Medulla oblongata (tissue), 1 donor: ENCODE measurements around the gene LRRC10B.

ENCODE experiments used
- DNase-seq: peaks from one replicate; pipeline ENCODE4 v3.0.0-alpha.2; 2015; ENCODE audit errors: extremely low spot score

The LRRC10B gene

GRCh38 chr11:61546663-61547062 lies 38.1 kb downstream of the LRRC10B start:
- DNase-seq: no peak

DNA sequence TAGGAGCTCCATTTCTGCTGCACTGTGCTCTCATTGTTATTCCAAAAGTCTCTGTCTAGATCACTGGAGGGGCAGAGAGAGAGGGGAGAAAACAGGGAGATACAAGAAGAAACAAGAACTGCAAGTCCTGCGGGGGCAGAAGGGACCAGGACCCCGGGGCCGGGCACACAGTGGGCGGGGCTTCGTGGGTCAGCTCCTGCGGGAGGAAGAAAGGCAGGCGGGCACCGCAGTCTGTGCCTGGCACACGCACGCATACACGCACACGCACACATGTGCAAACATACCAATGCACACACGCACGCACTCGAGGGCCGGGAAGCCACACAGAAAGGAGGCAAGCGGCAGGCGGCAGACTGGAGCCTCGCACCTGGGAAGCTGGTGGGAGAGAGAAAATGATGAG lies 38.7 kb downstream of the LRRC10B start:
- no peak for DNase-seq

DNA sequence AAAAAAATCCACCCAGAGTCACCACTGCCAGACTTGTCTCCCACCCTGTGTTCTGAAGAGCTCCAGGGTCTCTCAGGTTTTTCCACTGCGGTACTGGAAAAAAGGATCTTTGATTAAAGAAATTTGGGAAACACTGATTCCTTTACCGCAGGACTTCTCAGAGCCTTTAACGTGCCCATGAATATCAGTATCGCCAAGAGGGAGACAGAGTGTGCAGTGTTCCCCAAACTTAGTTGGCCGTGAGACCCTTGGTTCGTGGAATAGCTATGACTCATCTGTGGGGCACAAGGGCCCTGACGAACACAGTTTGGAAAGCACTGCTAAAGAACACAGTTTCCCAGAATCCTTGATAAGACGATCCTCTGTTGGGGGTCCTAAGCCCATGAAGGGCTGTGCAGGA lies 40.6 kb downstream of the LRRC10B start:
- no peak for DNase-seq

GRCh38 chr11:61549662-61550568 lies 41.4 kb downstream of the LRRC10B start:
- DNase-seq: peak; percentile 55

DNA sequence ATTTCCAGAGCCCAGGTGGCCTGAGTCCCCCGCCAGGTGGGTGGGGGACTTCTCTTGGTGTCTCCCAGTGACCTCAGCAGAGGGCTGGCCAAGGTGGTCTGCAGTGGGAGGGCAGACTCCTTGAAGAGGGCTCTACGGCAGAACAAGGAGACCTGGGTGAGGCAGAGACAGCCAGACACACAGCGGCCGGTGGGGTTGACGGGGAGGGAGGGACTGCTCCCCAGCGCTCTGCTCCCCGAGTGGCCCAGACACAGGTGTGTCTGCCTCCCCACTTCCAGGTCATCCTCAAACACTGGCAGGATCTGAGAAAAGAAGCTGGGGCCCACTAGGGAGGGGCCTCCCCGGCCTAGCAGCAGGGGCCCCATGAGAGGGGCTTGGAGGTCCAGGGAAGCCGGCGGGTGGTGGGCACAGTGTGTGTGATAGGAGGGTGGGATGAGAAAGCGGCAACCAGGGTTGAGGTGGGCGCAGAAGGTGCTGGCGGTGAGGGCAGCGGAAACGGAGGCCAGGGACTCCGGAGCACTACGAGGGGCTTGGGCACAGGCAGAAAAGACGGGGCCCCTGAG lies 42.2 kb downstream of the LRRC10B start:
- no peak for DNase-seq

DNA sequence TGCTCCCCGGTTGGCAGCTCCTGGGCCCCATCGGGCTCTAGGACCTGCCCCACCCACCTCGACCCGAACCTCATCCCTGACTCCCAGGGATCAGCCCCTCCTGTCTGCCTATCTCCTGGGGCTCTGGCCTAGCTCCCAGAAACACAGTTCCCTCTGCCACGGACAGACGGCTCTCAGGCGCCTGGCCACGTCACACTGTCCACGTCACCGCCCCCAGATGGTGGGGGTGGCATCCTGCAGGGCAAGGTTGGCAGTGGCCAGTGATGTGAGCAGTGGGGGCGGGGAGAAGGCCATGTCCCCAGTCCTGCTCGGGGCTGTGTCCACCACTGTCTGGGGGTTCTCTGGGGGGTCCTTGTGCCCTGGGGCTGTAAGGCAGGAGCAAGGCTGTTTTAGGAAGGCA lies 43.1 kb downstream of the LRRC10B start:
- peak; percentile 18 for DNase-seq

DNA sequence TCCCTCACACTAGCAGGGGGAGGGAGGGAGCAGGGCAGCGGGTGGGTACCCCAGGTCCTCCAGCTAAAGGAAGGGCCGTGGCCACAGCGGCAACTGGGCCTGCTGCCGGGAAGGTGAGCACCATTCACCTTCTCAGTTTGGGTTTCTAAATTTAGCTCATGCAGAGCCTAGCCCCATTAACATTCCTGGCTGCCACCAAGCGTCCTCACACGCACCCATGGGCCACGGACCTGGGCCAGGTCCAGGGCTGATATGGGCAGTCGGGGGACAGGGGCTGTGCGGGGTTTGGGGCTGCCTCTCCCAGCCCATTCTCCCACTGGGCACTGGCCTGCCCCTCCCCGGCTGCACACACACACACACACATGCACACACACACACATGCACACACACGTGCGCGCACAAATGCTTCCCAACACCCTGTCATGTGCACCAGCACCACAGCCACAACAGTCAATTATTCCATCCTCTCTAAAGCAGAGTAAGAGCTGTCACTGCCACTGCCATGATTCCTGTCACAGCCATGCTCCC lies 43.6 kb downstream of the LRRC10B start:
- DNase-seq: no peak

GRCh38 chr11:61553373-61554171 lies 45.0 kb downstream of the LRRC10B start:
- DNase-seq: no peak

GRCh38 chr11:61554172-61554988 lies 45.8 kb downstream of the LRRC10B start:
- DNase-seq: no peak

- DNase-seq: no peak
Measured at GRCh38 chr11:61555051-61555969, 46.8 kb downstream of the LRRC10B start.

GRCh38 chr11:61555978-61556377 lies 47.4 kb downstream of the LRRC10B start:
- no peak for DNase-seq

DNA sequence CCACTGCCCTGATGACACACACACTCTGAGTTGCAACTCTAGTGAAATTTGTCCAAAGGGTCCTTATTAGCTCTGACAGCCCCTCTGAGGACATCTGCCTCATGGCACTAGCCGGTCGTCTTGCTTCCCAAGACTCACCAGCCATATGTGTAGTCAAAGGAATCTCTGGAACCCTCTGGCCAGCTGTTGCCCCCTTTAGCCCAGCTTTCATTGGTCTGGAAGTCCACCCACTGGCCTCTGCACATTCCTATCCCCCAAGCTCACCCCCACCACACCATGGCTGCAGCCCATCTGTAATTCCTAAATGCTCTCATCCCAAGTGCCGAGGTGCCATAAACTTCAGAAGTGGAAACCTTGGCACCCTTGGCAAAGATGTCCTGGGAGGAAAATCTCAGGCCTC lies 48.1 kb downstream of the LRRC10B start:
- no peak for DNase-seq
